Epithelial cell of prostate (primary cell): ENCODE data around the gene FADS1.
A peak's percentile ranks its signal among the peaks of the same experiment; 100 is the strongest.

ENCODE experiments used
- DNase-seq: peaks from one replicate; pipeline ENCODE4 v3.0.0-alpha.2; 2011; ENCODE audit warnings: low read depth, low spot score
- H3K27ac ChIP-seq: fragments of 450-650 bp; 2 replicates; pipeline ENCODE4 v1.5.1; 2017; ENCODE audit warnings: mild to moderate bottlenecking

Gene FADS1

GRCh38 chr11:61800331-61801281 lies 16.2 kb downstream of the FADS1 start:
- no peak overlapping the region for H3K27ac ChIP-seq
- DNase-seq: no peak

GRCh38 chr11:61799665-61800284 lies 17.0 kb downstream of the FADS1 start:
- no peak for DNase-seq
- no peak overlapping the region for H3K27ac ChIP-seq

- DNase-seq: no peak
- no peak overlapping the region for H3K27ac ChIP-seq
These were observed 19.4 kb downstream of the FADS1 start for GRCh38 chr11:61797263-61797944.

GRCh38 chr11:61795876-61796526 lies 20.8 kb downstream of the FADS1 start:
- no peak overlapping the region for H3K27ac ChIP-seq
- DNase-seq: no peak

- H3K27ac ChIP-seq: no peak overlapping the region
- no peak for DNase-seq
These were observed 21.3 kb downstream of the FADS1 start for GRCh38 chr11:61795459-61795858.

GRCh38 chr11:61794579-61794978 lies 22.2 kb downstream of the FADS1 start:
- no peak overlapping the region for H3K27ac ChIP-seq
- DNase-seq: no peak

GRCh38 chr11:61793829-61794204 lies 23.0 kb downstream of the FADS1 start:
- no peak for DNase-seq
- H3K27ac ChIP-seq: no peak overlapping the region

- H3K27ac ChIP-seq: peak overlapping the region; percentile 89
- DNase-seq: no peak
These were observed 23.5 kb downstream of the FADS1 start for GRCh38 chr11:61793083-61793828.

GRCh38 chr11:61792310-61793082 lies 24.3 kb downstream of the FADS1 start, which contains the start of the genes FEN1 and TMEM258:
Gene FEN1 (plus strand): TSS chr11:61792911. CDS start chr11:61795362, 2,451 bp downstream.
Gene TMEM258 (minus strand): TSS chr11:61792599. CDS start chr11:61792558, 41 bp downstream.
- DNase-seq: peak; percentile 83
- H3K27ac ChIP-seq: peak within 1 kb of the TSS; percentile 89

- peak; percentile 48 for DNase-seq
These were observed 25.0 kb downstream of the FADS1 start for GRCh38 chr11:61791737-61792309.

GRCh38 chr11:61787928-61788491 lies 28.8 kb downstream of the FADS1 start:
- no peak for DNase-seq
- no peak overlapping the region for H3K27ac ChIP-seq

More at GRCh38 chr11:61791737-61792309, 25.0 kb downstream of the FADS1 start:
- peak overlapping the region; percentile 89 for H3K27ac ChIP-seq

- no peak for DNase-seq
- no peak overlapping the region for H3K27ac ChIP-seq
These were observed 30.9 kb downstream of the FADS1 start for GRCh38 chr11:61785837-61786402.

GRCh38 chr11:61784506-61784805 lies 32.3 kb downstream of the FADS1 start:
- H3K27ac ChIP-seq: no peak overlapping the region
- no peak for DNase-seq

- no peak for DNase-seq
- H3K27ac ChIP-seq: no peak overlapping the region
These were observed 32.9 kb downstream of the FADS1 start for GRCh38 chr11:61783717-61784505.

- DNase-seq: no peak
- no peak overlapping the region for H3K27ac ChIP-seq
These were observed 34.0 kb downstream of the FADS1 start for GRCh38 chr11:61782841-61783240.

GRCh38 chr11:61782299-61782698 lies 34.5 kb downstream of the FADS1 start:
- H3K27ac ChIP-seq: no peak overlapping the region
- DNase-seq: no peak

- no peak overlapping the region for H3K27ac ChIP-seq
- no peak for DNase-seq
These were observed 35.2 kb downstream of the FADS1 start for GRCh38 chr11:61781585-61781984.
